Muscle of leg (tissue), 11 donors: ENCODE data around the gene LSR. TPM values are rescaled to one million over a fixed set of nuclear protein-coding genes. Genes with fewer than 3 reads are reported as not detected.
A peak's percentile ranks its signal among the peaks of the same experiment; 100 is the strongest.

ENCODE experiments used
- DNase-seq: peaks from one replicate; pipeline ENCODE4 v3.0.0; 2013
- H3K27ac ChIP-seq: one replicate; pipeline ENCODE4 v1.5.1; 2013; ENCODE audit warnings: mild to moderate bottlenecking, low read length, control low read depth
- H3K27me3 ChIP-seq: one replicate; pipeline ENCODE4 v1.6.1; 2013; ENCODE audit warnings: low read length; ENCODE audit not compliant: control insufficient read depth, insufficient read depth
- H3K36me3 ChIP-seq: one replicate; pipeline ENCODE4 v1.6.1; 2013; ENCODE audit warnings: low read length; ENCODE audit not compliant: control insufficient read depth, insufficient read depth
- H3K4me1 ChIP-seq: one replicate; pipeline ENCODE4 v1.6.1; 2013; ENCODE audit warnings: low read length; ENCODE audit not compliant: control insufficient read depth, insufficient read depth
- H3K4me3 ChIP-seq: one replicate; pipeline ENCODE4 v1.5.1; 2013; ENCODE audit warnings: low read length, control low read depth
- H3K9me3 ChIP-seq: replicated peaks from 2 replicates; pipeline ENCODE4 v1.6.1; 2013; ENCODE audit warnings: low read depth, low read length; ENCODE audit not compliant: control insufficient read depth
- WGBS: methylation state at CpG from one replicate; pipeline ENCODE4 v1.1.5; 2013; ENCODE audit warnings: missing lambda C conversion rate; ENCODE audit not compliant: insufficient coverage; 5-methylcytosine and 5-hydroxymethylcytosine counted together
- polyA plus RNA-seq, 8 donors: library from polyadenylated mRNA; unstranded; fragments of 120-200 nt; gene quantifications; one replicate each; pipeline versions ENCODE4 v1.2.1 to v1.2.3, GENCODE V29; 2013; ENCODE audit warnings: inconsistent platforms in 1 of 8, low replicate concordance in 1 of 8; ENCODE audit not compliant: insufficient read length in 8 of 8, insufficient read depth in 1 of 8
- total RNA-seq: library from RNA; stranded (reverse); fragments of 120-200 nt; gene quantifications from one replicate; pipeline ENCODE4 v1.2.4, GENCODE V29; 2013

LSR gene
- total and polyA plus RNA-seq, 9 donors, result 2.9 to 15.2 (median 5.1) TPM

DNA sequence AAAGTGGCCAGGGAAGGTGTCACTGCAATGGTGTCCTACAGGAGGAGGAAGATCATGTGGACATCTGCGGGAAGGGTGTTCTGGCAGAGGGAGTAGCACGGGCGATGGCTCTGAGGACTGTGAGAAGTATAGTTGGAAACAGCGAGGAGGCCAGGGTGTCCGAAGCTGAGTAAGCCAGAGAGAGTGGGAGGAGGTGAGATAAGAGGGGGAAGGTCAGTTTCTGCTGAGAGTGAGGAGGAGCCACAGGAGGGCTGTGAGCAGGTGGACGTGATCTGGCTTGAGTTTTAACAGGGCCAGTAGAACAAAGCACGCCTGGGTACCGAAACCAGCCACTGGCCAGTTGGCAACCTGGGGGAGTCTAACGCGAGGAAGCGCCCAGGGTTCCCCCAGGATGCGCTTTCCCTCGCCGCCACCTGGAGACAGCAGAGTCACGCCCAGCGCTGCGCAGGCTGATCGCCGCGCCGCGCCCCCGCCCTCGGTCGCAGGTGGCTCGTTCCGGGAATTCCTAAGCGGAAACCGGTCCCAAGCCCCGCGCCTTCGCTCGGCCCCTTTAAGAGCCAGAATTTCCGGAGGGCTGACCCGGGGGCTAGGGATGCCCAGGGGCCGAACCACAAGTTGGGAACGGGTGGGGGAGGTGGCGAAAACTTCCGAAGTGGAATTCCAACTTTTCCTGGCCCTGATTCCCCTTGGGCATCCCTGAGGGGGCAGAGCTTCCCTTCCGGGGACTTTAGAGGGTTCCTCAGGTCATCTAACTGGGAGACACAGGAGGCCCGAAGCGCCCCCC lies 1.1 kb upstream of the LSR start:
- Histone ChIP-seq H3K36me3 (no peaks in the 10 kb centered on the region), H3K4me1 (peaks cover 8% of the 10 kb centered on the region), H3K27ac (peak overlapping the region; percentile 55), H3K27me3 (peaks cover 44% of the 10 kb centered on the region), H3K9me3 (no peaks in the 10 kb centered on the region), H3K4me3 (peak overlapping the region; percentile 35)
- no peak for DNase-seq
- 2% methylated on average over 37 of the region's 42 CpGs for WGBS

GRCh38 chr19:35249146-35249847 lies 495 bp downstream of the LSR start:
- DNase-seq, result no peak
- WGBS, result 1% methylated on average over 29 of the region's 39 CpGs
- peak overlapping the region; percentile 29 for H3K4me3 ChIP-seq

DNA sequence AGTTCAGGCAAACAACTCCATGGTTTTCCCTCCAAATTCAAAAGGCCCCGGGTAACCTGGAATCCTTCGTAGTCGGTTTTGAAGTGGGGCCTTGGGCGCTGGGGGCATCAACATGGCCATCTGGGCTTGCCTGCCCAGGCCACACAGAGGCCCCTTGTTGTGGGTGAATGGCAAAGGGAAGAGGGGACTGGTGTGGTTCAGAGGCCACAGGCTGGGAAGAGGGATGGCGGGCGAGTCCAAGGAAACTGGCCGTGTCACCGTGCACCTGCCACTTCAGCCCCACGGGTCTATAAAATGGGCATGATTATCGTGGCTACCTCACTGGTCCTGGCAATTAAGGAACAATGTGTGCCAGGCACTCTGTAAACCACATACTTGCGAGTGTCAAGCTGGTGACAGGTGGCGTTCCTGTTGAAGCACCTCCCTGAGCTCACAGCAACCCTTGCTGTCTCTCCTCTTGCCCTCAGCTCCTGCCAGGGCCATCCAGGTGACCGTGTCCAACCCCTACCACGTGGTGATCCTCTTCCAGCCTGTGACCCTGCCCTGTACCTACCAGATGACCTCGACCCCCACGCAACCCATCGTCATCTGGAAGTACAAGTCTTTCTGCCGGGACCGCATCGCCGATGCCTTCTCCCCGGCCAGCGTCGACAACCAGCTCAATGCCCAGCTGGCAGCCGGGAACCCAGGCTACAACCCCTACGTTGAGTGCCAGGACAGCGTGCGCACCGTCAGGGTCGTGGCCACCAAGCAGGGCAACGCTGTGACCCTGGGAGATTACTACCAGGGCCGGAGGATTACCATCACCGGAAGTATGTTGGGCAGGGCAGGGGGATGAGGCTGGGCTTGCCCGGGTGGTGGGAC lies 1.3 kb downstream of the LSR start:
- no peak overlapping the region for H3K27ac ChIP-seq

More at GRCh38 chr19:35249146-35249847, 495 bp downstream of the LSR start:
- H3K4me1 ChIP-seq, result peaks cover 8% of the 10 kb centered on the region
- peaks cover 44% of the 10 kb centered on the region for H3K27me3 ChIP-seq
- H3K36me3 ChIP-seq, result no peaks in the 10 kb centered on the region
- H3K9me3 ChIP-seq, result no peaks in the 10 kb centered on the region
- no peak overlapping the region for H3K27ac ChIP-seq

DNA sequence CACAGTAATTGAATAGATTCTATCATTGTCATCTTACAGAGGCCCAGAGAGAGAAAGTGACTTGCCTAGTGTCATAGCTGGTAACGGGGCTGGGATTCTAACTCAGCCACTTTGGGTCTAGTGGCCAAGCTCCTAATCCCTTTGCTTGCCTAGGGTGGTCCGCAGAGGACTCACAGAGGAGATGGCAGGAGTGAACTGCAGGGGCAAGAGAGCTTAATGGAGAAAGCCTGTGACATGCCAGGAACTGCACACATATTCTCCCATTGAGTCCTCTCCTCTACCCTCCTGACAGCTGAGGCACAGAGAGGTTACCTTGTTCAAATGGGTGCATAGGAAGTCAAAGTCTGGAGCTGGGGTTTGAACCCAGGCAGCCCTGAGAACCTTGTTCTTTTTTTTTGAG lies 2.7 kb downstream of the LSR start:
- H3K4me1 ChIP-seq, result peaks cover 8% of the 10 kb centered on the region

More for the DNA sequence above, 1.3 kb downstream of the LSR start:
- H3K36me3 ChIP-seq, result no peaks in the 10 kb centered on the region
- no peaks in the 10 kb centered on the region for H3K9me3 ChIP-seq
- H3K27me3 ChIP-seq, result peaks cover 46% of the 10 kb centered on the region
- H3K4me1 ChIP-seq, result peaks cover 8% of the 10 kb centered on the region
- no peak overlapping the region for H3K4me3 ChIP-seq
- WGBS, result 90% methylated on average over 29 of the region's 34 CpGs
- no peak for DNase-seq

DNA sequence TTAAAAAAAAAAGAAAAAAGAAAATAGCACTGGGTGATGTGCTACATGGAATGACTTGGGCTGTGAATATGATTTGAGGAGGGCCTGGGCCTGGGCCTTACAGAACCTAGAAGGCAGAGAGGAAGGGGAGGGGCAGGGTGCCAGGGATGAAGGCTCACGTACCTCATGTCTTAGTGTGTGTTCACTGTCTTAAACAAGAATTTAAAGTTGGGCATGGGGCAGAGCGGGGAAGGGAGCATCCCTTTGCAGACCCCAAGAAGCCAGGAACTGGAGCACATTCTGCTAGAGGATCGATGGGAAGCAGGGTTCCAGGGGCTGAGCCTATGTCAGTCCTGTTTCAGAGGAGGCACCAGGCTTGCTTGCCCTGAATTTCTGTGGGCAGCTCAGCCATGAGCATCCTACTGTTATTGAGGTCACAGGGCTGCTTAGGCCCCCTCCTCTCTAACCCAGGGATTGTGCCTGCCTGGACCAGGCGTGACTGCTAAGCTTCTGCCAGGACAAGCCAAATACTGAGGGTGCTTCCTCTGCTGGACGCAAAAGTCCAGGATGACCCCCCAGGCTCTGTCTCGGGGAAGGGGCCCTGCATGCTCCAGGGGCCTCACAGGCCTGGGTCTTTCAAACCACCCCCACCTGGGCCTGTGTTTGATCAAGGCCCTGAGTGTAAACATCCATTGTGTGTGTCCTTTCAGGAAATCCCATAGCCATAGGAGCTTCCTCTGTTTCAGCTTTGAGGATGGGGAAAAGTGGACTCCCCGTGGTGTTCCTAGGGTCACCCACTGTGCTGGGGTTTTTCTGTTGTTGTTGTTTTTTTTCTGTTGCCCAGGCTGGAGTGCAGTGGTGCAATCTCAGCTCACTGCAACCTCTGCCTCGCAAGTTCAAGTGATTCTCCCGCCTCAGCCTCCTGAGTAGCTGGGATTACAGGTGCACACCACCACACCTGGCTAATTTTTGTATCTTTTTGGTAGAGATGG lies 4.8 kb downstream of the LSR start:
- no peak for DNase-seq
- Histone ChIP-seq H3K27me3 (peaks cover 37% of the 10 kb centered on the region), H3K4me1 (peaks cover 1% of the 10 kb centered on the region), H3K27ac (peak overlapping the region; percentile 62), H3K4me3 (no peak overlapping the region), H3K9me3 (no peaks in the 10 kb centered on the region), H3K36me3 (no peaks in the 10 kb centered on the region)
- WGBS, result 77% methylated on average over 5 of the region's 9 CpGs

More for the DNA sequence above, 2.7 kb downstream of the LSR start:
- Histone ChIP-seq H3K27me3 (peaks cover 42% of the 10 kb centered on the region), H3K27ac (no peak overlapping the region), H3K36me3 (no peaks in the 10 kb centered on the region), H3K4me3 (no peak overlapping the region), H3K9me3 (no peaks in the 10 kb centered on the region)
- DNase-seq, result no peak
- 43% methylated on average over 1 of the region's 2 CpGs for WGBS

DNA sequence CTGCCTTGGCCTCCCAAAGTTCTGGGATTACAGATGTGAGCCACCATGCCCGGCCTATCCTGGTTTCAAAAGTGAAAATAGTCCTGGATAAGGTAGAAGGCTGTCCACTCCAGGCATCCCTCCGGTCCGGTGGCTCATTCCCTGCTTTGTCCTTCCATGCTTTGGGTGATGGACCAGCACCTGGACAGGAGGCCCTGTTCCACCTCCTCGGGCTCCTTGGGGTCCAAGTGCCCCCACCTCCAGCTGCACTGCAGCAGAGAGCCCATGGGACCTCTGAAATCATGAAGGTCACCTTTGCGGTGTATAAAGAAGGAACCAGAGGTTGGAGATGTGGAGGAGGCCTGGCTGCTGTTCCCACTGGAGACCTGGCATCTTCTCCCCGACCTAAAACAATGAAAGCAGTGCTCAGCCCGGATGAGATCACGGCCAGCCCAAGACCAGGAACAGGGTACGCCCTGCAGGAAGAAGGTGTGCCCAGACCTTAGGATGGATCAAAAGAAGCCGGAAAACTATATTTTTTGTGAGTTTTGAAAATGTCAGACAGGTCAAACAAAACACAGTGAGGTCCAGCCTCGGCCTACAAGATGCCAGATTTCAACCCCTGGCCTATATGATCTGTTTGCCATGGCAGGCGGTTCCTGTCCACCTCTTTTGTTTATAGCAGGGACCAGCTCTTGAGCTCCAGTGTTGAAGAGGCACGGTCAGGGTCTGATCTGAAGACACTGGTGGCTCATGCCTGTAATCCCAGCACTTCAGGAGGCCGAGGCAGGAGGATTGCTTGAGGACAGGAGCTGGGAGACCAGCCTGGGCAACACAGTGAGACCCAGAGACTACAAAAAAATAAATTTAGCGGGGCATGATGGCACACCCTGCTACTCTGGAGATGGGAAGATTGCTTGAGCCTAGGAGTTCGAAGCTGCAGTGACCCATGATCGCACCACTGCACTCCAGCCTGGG lies 5.8 kb downstream of the LSR start:
- Histone ChIP-seq H3K27me3 (peaks cover 28% of the 10 kb centered on the region), H3K4me1 (no peaks in the 10 kb centered on the region), H3K9me3 (no peaks in the 10 kb centered on the region), H3K27ac (peak overlapping the region; percentile 71), H3K36me3 (no peaks in the 10 kb centered on the region), H3K4me3 (no peak overlapping the region)
- no peak for DNase-seq
- WGBS, result 88% methylated on average over 15 of the region's 17 CpGs

DNA sequence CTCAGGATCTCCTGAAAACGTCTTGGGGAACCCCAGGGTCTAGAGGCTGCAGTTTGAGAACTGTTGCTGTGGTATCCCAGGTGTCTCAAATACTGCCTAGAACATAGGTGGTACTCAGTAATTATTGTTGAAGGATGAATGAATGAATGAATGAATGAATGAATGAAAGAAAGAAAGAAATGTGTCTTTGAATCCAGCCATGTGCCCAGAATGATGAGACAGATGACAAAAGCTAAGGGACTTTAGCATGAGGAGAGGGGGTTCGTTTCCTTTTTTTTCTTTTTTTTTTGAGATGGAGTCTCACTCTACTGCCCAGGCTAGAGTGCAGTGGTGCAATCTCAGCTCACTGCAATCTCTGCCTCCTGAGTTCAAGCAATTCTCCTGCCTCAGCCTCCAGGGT lies 7.8 kb downstream of the LSR start:
- Histone ChIP-seq H3K4me3 (no peak overlapping the region), H3K4me1 (no peaks in the 10 kb centered on the region), H3K27ac (no peak overlapping the region), H3K36me3 (no peaks in the 10 kb centered on the region), H3K27me3 (peaks cover 14% of the 10 kb centered on the region), H3K9me3 (no peaks in the 10 kb centered on the region)
- no peak for DNase-seq
- 50% methylated on average over 1 of the region's 2 CpGs for WGBS

DNA sequence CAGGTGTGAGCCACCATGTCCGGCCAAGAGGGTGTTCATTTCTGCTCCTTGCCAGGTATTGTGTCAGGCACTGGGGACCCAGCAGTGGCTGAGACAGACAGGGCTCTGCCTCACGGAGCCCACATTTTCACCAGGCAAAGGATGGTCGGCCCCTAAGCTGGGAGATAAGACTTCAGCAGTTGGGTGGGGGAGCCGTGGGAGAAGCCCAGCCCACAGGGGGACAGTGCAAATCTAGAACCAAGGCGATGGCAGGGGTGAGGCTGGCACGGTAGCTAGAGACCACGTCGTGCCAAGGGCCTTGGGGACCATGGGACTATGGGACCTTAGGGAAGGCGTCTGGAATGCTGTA lies 8.3 kb downstream of the LSR start:
- Histone ChIP-seq H3K27ac (no peak overlapping the region), H3K4me3 (no peak overlapping the region), H3K36me3 (no peaks in the 10 kb centered on the region), H3K4me1 (no peaks in the 10 kb centered on the region), H3K27me3 (peaks cover 13% of the 10 kb centered on the region), H3K9me3 (no peaks in the 10 kb centered on the region)
- no peak for DNase-seq
- WGBS, result 75% methylated on average over 9 of the region's 9 CpGs
